Measurements from ENCODE around the gene ARHGEF35.
"Not testable (repeated sequence)": the region's sequence is repeated elsewhere in the genome, so short reads cannot be mapped to it uniquely, and the experiment has no call there.

ARHGEF35 gene

DNA sequence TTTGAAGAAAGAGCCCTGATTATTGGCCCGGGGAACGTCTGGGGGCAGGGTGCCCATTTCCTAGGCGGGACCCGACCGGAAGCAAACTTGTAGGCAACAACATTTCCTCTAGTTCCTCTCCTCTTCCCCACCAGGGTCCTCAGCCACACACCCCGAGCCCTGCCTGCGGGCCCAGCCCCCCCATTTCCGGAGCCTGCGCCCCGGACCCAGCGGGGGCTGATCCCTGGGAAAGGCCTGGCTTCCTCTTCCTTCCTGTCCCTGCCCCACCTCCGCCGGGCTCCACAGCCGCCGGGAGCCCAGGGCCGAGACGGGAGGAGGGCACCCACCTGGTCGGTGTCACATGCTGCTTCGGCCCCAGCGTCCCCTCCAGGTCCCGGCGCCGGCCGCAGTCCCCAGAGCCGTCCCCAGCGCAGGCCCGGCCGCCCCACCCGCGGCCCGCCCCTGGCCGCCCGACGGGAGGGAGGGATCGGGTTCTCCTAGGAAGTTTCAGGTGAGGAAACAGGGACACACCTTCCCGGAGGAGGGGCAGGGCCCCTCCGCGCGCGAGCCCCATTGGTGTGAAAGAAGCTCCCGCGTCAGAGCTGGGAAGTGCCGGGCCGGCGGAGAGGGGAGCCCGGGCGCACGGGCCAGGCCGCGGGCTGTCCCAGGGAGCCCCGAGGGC, at the start of gene ARHGEF35:
Gene ARHGEF35, minus strand, starts transcription at position 622 of the 661 bp plus-strand sequence. CDS start 7,450 bp downstream, outside the sequence.
- DNase-seq: not testable (repeated sequence)

- not testable (repeated sequence) for DNase-seq
Observed at GRCh38 chr7:144245372-144245771, 49.7 kb upstream of the ARHGEF35 start.

DNA sequence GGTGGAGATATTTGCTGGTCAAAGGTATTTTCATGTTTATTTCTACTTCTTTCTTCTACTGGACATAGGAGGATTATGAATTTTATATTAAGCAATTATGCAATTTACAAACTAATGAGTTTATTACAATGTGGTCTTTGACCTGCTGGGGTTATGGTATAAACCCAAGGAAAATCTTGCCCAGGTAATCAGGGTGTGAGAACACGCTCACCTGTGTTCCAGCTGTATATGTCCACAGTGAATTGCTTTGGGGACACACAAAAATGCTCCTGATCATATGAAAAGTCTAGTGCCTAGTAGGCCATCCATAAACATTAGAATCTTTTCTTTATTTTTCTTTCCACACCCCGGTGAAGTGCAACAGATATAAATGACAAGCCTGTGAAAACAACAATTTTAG, 43.7 kb upstream of the ARHGEF35 start, which contains the start of gene OR2A42:
Gene OR2A42, minus strand, starts transcription at position 241 of the 400 bp plus-strand sequence. CDS start 6,762 bp downstream, outside the sequence.
- not testable (repeated sequence) for DNase-seq

GRCh38 chr7:144238530-144239082, 43.0 kb upstream of the ARHGEF35 start:
- DNase-seq: not testable (repeated sequence)

DNA sequence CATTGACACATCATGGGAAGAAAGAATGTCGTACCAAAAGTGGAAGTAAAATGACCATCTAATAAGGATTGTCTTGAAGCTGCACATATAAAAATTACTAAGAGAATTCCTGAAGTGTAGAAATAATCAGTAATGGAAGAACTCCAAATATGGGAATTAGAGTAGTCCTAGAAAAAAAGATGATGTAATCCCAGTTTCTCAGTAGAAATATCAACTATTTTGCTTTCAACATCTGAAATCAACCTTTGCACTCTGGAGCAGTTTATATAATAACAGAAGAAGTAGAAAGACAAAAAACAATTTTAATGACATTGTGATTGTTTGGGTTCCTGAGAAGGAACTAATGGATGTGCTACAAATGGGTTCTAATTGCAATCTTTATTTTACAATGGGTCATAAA, 37.4 kb upstream of the ARHGEF35 start:
- not testable (repeated sequence) for DNase-seq

DNA sequence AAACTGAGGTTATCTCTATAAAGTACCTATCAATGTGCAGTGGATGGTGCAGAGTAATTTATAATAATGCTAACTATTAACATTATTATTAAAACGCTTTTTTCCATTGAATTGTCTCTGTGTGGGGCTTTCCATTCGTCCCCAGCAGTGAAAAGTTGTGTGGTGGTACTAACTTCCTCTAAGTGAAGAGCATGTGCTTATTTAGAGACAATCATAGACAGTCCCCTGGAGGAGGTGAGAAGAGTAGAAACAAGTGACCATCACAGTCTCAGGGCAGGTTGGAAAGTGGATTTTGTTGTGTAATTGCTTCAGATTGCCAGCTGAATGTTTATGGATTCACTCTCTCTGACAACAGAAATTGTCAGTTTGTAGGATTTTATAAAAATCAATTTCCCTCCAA, 35.4 kb upstream of the ARHGEF35 start:
- not testable (repeated sequence) for DNase-seq

DNA sequence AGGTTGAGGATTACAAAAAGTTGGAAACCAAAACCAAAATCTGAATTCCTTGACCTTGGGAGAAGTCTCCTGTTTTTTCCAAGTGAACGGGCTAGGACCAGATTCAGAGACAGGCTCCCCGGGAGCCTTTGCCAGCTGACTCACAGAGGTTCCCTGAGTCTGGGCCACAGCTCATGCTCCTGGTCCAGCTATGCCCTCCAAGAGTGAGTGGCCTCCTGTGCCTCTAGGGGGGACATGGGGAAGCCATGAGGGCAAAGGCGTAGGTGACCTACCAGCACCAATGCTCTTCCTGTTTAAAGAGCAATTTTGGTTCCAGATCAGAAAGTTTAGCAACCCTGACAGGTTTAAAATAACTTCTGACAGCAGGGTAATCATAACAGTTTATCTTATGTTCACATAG, 33.2 kb upstream of the ARHGEF35 start:
- not testable (repeated sequence) for DNase-seq

DNA sequence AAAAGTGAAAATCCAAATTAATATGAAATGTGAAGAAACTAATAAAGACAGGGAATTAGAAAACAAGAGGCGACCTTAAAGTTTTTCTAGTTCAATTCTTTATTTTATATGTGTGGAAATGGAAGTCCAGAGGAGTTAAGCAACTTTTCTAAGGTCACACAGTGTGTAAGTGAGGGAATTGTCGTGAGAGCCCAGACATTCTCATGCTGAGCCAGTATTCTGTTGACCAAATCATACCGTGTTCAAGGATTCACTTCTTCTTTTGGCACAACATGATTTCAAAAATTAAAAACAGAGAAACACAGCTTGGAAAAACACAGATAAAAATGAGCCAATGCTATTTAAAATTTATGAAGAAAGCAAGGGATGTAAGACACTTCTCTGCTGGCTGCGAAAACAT, 31.2 kb upstream of the ARHGEF35 start:
- not testable (repeated sequence) for DNase-seq

- DNase-seq: not testable (repeated sequence)
Observed at GRCh38 chr7:144223675-144224074, 28.0 kb upstream of the ARHGEF35 start.

DNA sequence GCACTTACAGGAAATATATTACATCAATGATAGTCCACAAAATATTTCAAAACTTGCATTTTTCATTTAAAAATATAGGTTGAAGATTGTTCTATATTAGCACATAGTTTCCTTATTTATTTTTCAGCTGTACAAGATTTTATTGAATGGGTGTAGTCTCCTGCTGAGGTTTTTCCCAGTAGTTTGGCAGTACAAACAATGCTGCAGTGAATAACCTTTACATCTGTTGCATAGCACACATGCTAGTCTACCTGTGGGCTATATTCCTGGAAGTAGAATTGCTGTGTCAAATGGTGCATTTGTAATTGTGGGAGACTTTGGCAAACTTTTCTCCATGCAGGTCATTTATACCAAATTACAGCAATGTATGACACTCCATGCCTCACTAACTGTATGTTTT, 24.9 kb upstream of the ARHGEF35 start:
- not testable (repeated sequence) for DNase-seq

DNA sequence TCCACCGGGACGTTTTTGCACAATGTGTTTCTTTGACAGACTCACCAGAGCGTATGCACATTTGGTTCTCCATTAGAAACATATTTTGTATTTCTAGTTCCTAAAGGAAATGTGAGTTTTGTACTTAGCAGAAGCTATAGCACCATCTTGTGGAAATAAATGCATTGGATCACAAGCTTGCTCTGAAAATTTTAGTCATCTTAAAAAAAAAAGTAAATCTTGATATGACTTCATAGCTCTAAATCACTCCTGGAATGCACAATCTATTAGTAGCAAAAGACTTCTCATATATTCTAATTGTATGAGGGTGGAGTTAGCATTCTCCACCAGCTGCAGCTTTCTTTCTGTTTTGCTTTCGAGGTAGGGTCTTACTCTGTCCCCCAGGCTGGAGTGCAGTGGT, 23.5 kb upstream of the ARHGEF35 start:
- DNase-seq: not testable (repeated sequence)

GRCh38 chr7:144218581-144218980, 22.9 kb upstream of the ARHGEF35 start:
- not testable (repeated sequence) for DNase-seq

- not testable (repeated sequence) for DNase-seq
Observed at GRCh38 chr7:144217200-144217599, 21.6 kb upstream of the ARHGEF35 start.

DNA sequence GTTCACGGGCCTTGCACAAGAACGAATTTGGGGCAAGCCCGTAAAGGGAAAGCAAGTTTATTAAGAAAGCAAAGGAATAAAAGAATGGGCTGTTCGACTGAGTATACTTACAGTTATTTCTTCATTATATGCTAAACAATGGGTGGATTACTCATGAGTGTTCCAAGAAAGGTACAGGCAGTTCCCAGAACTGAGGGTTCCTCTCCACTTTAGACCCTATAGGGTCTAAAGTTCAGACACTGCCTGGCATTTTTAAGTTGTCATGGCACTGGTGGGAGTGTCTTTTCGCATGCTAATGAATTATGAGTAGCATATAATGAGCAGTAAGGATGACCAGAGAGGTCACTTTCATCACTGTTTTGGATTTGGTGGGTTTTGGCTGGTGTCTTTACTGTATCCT, 9.7 kb upstream of the ARHGEF35 start:
- not testable (repeated sequence) for DNase-seq

- DNase-seq: not testable (repeated sequence)
Observed at GRCh38 chr7:144203086-144203485, 7.5 kb upstream of the ARHGEF35 start.

DNA sequence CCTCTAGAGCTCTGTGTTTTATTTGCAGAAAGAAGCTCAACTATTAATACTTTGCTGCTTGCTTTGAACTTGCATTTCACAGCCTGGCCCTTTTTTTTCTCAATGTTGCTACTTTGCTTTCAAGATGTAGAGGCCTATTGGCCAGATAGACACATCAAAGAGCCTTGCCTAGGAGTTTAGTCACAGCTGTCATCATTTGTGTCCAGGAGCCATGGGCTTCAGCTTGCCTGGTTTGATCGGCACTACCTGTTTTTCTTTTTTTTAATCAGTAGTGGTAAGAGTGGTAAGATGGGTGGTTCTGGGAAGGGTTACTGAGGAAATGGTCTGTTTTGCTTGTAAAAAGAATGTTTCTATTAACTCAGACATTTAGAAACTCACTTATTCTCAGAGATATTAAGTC, 6.3 kb upstream of the ARHGEF35 start:
- not testable (repeated sequence) for DNase-seq

DNA sequence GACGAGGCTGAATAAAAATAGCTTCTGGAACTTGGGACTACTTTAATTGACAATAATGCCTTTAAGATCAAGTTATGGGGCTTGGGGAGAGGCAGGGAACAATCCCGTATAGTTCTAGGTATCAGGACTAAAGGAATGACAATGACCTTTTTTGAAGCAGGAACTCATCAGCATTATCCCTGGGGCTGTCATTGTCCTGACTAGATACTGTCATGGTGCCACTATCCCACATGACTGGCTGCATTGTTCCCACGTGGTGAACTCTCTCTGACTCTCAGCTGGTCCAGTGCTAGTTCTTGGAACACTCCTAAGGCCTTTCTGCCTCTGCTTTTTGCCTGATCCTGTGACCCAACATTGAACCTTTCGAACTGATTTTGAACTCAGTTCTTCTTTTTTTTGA, 3.3 kb upstream of the ARHGEF35 start:
- not testable (repeated sequence) for DNase-seq

DNA sequence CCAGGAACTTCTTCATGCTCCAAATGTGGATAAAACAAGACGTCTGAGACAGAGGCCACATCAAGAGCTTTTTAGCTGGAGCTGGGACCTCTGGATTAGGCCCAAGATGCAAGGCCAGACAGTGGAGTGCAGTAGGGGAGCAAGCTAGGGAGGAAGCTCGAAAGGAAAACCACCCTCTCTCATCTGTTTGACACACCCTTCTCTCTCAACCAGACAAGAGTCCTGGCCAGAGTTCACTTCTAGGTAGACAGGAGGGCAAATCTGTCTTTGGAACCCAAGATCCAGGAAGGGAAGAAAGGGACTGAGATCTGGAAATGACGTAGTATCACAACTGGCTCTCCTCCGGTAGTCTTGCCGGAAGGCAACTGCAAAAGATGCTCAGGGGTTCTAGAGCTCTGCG, 1.2 kb downstream of the ARHGEF35 start:
- not testable (repeated sequence) for DNase-seq

DNA sequence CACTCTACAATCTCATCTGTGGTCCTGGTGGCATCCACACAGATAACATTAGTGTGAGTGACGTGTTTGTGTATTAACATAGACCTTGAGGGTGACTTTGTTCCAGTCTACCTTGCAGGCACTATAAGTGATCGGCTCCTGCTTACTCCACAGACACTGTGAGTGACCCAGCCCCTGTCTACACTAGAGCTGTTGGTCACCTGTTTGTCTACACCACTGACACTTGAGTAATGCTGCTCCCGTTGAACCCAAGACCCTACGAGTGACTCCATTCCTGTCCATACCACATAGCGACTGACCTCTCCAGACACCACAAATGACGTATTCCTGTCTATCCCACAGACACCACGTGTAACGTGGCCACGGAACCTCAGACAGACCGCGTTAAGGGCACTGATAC, 1.9 kb downstream of the ARHGEF35 start:
- not testable (repeated sequence) for DNase-seq

- not testable (repeated sequence) for DNase-seq
Observed at GRCh38 chr7:144188578-144189171, 7.0 kb downstream of the ARHGEF35 start.

DNA sequence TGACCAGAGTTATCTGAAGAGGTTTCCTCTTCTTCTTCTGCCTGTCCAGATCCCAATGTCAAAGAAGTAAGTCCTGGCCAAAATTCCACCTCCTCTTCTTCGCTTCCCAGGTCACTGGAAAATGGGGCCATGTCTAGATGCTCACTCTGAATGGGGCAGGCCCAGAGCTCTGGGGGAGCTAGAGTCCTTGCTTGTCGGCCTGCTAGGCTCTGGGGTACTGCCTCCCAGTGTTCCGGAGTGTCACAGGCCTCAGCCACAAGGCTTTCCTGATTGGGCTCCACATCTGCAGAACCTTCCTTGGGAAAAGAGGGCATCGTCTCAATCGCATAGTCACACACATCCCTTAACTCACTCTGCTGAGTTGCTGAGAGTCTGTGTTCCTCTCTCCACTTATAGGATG, 7.8 kb downstream of the ARHGEF35 start:
- DNase-seq: not testable (repeated sequence)

DNA sequence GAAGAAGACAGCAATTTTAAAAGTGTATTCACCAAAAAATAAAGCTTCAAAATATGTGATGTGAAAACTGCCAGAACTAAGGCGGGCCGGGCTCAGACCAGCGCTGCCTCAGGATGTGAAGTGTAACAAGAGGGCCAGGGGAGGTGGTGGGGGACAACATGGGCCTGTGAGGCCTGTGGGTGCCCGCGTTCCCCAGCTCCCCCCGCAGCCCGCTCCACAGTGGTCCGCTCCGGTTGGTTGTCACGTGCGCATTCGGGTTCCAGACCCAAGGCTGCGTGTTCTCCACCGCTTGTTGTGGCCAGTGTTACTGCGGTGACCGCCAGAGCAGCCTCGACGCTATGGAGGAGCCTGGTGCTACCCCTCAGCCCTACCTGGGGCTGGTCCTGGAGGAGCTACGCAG, 12.5 kb downstream of the ARHGEF35 start, which contains the start of gene CTAGE4:
Gene CTAGE4, plus strand, starts transcription at position 301 of the 400 bp plus-strand sequence. Its CDS starts 38 bp downstream, at position 339.
- not testable (repeated sequence) for DNase-seq

- DNase-seq: not testable (repeated sequence)
Observed at GRCh38 chr7:144179165-144179479, 16.5 kb downstream of the ARHGEF35 start.

All from EL (cell line).